Peyer's patch (tissue), 4 donors: ENCODE data around the gene CC2D2A. TPM values are rescaled to one million over a fixed set of nuclear protein-coding genes. Genes with fewer than 3 reads are reported as not detected.
"Not testable (repeated sequence)": the region's sequence is repeated elsewhere in the genome, so short reads cannot be mapped to it uniquely, and the experiment has no call there.

Experiments
- DNase-seq, 3 donors: peaks; one replicate each; pipeline ENCODE4 v3.0.0-alpha.2; 2017 to 2019
- H3K27ac ChIP-seq, 4 donors: fragments of 200-600 bp; sonication (generic); one replicate each; pipeline ENCODE4 v1.5.1; 2016 to 2019
- H3K27me3 ChIP-seq, 2 donors: fragments of 200-600 bp; sonication (generic); one replicate each; pipeline ENCODE4 v1.5.1; 2019
- H3K36me3 ChIP-seq, 3 donors: fragments of 200-600 bp; sonication (generic); one replicate each; pipeline ENCODE4 v1.5.1; 2016 to 2019
- H3K4me1 ChIP-seq, 4 donors: fragments of 200-600 bp; sonication (generic); one replicate each; pipeline ENCODE4 v1.5.1; 2016 to 2019
- H3K4me3 ChIP-seq, 4 donors: fragments of 200-600 bp; sonication (generic); 1 replicate in 3 of 4; 2 replicates in 1 of 4; pipeline ENCODE4 v1.5.1; 2016 to 2019; ENCODE audit warnings: mild to moderate bottlenecking in 1 of 4
- H3K9me3 ChIP-seq, 4 donors: fragments of 200-600 bp; sonication (generic); one replicate each; pipeline ENCODE4 v1.5.1; 2016 to 2019; ENCODE audit warnings: mild to moderate bottlenecking in 1 of 4
- CTCF ChIP-seq, 6 experiments: fragments of 450-650 bp in 4 of 6; fragments of 200-600 bp in 2 of 6; sonication (generic) in 1 of 6; IDR thresholded peaks; one replicate each; pipeline ENCODE4 v1.5.1; 2017 to 2019; ENCODE audit warnings: antibody characterized with exemption in 6 of 6, mild to moderate bottlenecking in 3 of 6, moderate library complexity in 1 of 6
- POLR2A ChIP-seq, 2 donors: fragments of 450-650 bp; IDR thresholded peaks; one replicate each; pipeline ENCODE4 v1.5.1; 2017; ENCODE audit warnings: antibody characterized with exemption in 2 of 2, mild to moderate bottlenecking in 2 of 2, moderate library complexity in 2 of 2
- total RNA-seq, 4 donors: library from RNA; depleted of rRNA; stranded (reverse); fragments of >200 nt; gene quantifications; one replicate each; pipeline ENCODE4 v1.1.0, GENCODE V29; 2016

The CC2D2A gene
- total RNA-seq, 4 donors from 2014 or later: 7.3 to 45.4 (median 8.9) TPM

GRCh38 chr4:15598644-15599043 is 129.0 kb downstream of the CC2D2A start:
- peaks cover 0 to 13% (median 0%) of the 10 kb centered on the region in 3 donors for H3K36me3 ChIP-seq

GRCh38 chr4:15600176-15600575 is 130.5 kb downstream of the CC2D2A start:
- no peaks in the 10 kb centered on the region for H3K9me3 ChIP-seq
- peaks cover 0 to 25% (median 0%) of the 10 kb centered on the region in 3 donors for H3K36me3 ChIP-seq
- H3K4me3 ChIP-seq: no peak overlapping the region
- no peak for TF ChIP-seq POLR2A (IDR thresholded peaks at IDR 0.05)
- TF ChIP-seq CTCF (IDR thresholded peaks at IDR 0.05): no peak
- H3K4me1 ChIP-seq: no peaks in the 10 kb centered on the region
- no peak for DNase-seq
- H3K27me3 ChIP-seq: no peaks in the 10 kb centered on the region
- no peak overlapping the region for H3K27ac ChIP-seq

More at GRCh38 chr4:15598644-15599043, 129.0 kb downstream of the CC2D2A start:
- H3K27me3 ChIP-seq: no peaks in the 10 kb centered on the region
- no peaks in the 10 kb centered on the region for H3K9me3 ChIP-seq
- H3K27ac ChIP-seq: no peak overlapping the region
- H3K4me1 ChIP-seq: no peaks in the 10 kb centered on the region
- H3K4me3 ChIP-seq: no peak overlapping the region
- DNase-seq: no peak
- TF ChIP-seq CTCF (IDR thresholded peaks at IDR 0.05) (no peak), POLR2A (IDR thresholded peaks at IDR 0.05) (no peak)

DNA sequence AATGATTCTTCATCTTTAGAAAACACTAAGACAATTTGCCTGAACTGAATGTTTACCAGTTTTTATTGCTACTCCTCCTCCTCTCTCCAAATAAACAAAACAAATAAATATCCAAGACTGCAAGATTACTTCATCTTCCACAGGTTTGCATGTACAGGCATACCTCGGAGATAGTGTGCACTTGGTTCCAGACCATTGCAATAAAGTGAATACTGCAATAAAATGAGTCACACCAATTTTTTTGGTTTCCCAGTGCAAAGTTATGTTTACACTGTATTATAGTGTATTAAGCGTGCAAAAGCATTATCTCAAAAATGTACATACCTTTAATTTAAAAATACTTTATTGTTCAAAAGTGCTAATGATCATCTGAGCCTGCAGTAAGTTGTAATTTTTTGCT is 132.2 kb downstream of the CC2D2A start:
- Histone ChIP-seq H3K4me3 (no peak overlapping the region), H3K27ac (no peak overlapping the region), H3K27me3 (no peaks in the 10 kb centered on the region), H3K36me3 (peaks cover 0 to 30% (median 0%) of the 10 kb centered on the region in 3 donors), H3K9me3 (no peaks in the 10 kb centered on the region), H3K4me1 (no peaks in the 10 kb centered on the region)
- TF ChIP-seq CTCF (IDR thresholded peaks at IDR 0.05): no peak
- no peak for TF ChIP-seq POLR2A (IDR thresholded peaks at IDR 0.05)
- no peak for DNase-seq

DNA sequence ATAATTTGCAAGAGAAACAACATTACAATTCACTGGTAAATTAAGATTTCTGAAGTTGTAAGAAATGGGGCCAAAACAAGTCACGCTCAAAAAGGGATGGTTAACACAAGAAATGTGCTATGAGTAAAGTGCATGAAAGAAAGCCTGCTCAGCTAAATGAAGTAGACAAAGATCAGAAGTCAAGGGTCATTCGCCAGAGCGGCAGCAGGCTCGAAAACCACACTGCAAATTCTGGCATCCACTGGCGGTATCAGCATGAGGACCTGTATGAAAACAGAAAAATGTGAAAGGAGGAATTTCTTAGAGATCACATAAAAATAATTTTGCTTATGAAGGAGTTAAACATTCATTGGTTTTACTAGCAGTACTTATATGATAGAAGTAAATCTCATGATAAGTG is 135.9 kb downstream of the CC2D2A start:
- no peak for DNase-seq
- Histone ChIP-seq H3K27me3 (no peaks in the 10 kb centered on the region), H3K27ac (no peak overlapping the region), H3K4me3 (no peak overlapping the region), H3K9me3 (no peaks in the 10 kb centered on the region), H3K4me1 (no peaks in the 10 kb centered on the region), H3K36me3 (peaks cover 0 to 30% (median 0%) of the 10 kb centered on the region in 3 donors)
- TF ChIP-seq CTCF (IDR thresholded peaks at IDR 0.05) (no peak), POLR2A (IDR thresholded peaks at IDR 0.05) (no peak)

DNA sequence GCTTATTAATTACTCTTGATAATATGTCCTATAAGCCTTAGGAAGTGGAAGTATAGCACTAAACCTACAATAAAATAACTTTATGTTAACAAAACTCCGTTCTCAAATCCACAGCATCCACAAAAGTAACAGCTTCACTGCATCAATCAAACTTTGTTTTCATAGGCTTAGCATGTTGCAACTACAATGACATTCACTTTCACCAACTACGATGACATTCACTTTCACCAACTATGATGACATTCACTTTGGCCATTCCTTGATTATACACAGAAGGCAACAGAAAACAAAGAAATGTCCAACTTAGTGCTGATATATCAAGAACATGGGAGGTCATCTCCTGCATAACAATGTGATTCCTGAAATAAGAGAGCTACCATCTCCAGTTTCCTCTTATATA is 141.2 kb downstream of the CC2D2A start:
- TF ChIP-seq CTCF (IDR thresholded peaks at IDR 0.05) (no peak), POLR2A (IDR thresholded peaks at IDR 0.05) (no peak)
- Histone ChIP-seq H3K36me3 (peaks cover 0 to 14% (median 0%) of the 10 kb centered on the region in 3 donors), H3K4me1 (no peaks in the 10 kb centered on the region)

GRCh38 chr4:15612136-15612535 is 142.5 kb downstream of the CC2D2A start:
- TF ChIP-seq POLR2A (IDR thresholded peaks at IDR 0.05) (no peak), CTCF (IDR thresholded peaks at IDR 0.05) (no peak)
- peaks cover 0 to 14% (median 0%) of the 10 kb centered on the region in 3 donors for H3K36me3 ChIP-seq
- no peaks in the 10 kb centered on the region for H3K9me3 ChIP-seq
- H3K27me3 ChIP-seq: no peaks in the 10 kb centered on the region
- H3K4me3 ChIP-seq: no peak overlapping the region
- H3K27ac ChIP-seq: no peak overlapping the region
- no peak for DNase-seq
- H3K4me1 ChIP-seq: no peaks in the 10 kb centered on the region

More for the DNA sequence above, 141.2 kb downstream of the CC2D2A start:
- Histone ChIP-seq H3K27me3 (no peaks in the 10 kb centered on the region), H3K9me3 (no peaks in the 10 kb centered on the region), H3K4me3 (no peak overlapping the region), H3K27ac (no peak overlapping the region)
- DNase-seq: no peak

- not testable (repeated sequence) for H3K4me3 ChIP-seq, H3K4me1 ChIP-seq, H3K27ac ChIP-seq, H3K9me3 ChIP-seq, DNase-seq, H3K27me3 ChIP-seq
- H3K36me3 ChIP-seq: peaks cover 0 to 25% (median 0%) of the 10 kb centered on the region in 3 donors
Measured at GRCh38 chr4:15614891-15615290, 145.2 kb downstream of the CC2D2A start.

GRCh38 chr4:15617407-15617806 is 147.7 kb downstream of the CC2D2A start:
- H3K9me3 ChIP-seq: not testable (repeated sequence)

More at GRCh38 chr4:15617407-15617806, 147.7 kb downstream of the CC2D2A start:
- not testable (repeated sequence) for H3K4me1 ChIP-seq, H3K27ac ChIP-seq, DNase-seq, H3K4me3 ChIP-seq, H3K27me3 ChIP-seq
- H3K36me3 ChIP-seq: peaks cover 0 to 24% (median 0%) of the 10 kb centered on the region in 3 donors
